HepG2 (cell line): ENCODE measurements around the gene RRP12. TPM values are rescaled to one million over a fixed set of nuclear protein-coding genes. Genes with fewer than 3 reads are reported as not detected.

ENCODE experiments used
- CCDC6 ChIP-seq: sonication (generic); formaldehyde crosslinking; IDR thresholded peaks from 2 replicates; pipeline ENCODE4 v1.8.1; 2022; ENCODE audit warnings: mild to moderate bottlenecking, missing genetic modification reagents, moderate library complexity
- DMAP1 ChIP-seq: IDR thresholded peaks from 2 replicates; pipeline ENCODE4 v1.6.1; 2016
- ERF ChIP-seq: IDR thresholded peaks from 2 replicates; pipeline ENCODE4 v1.6.1; 2018; ENCODE audit warnings: missing biosample characterization, missing genetic modification reagents
- HES4 ChIP-seq: sonication (generic); formaldehyde crosslinking; IDR thresholded peaks from 2 replicates; pipeline ENCODE4 v1.9.0; 2021; ENCODE audit warnings: mild to moderate bottlenecking, missing genetic modification reagents, borderline replicate concordance
- KDM2A ChIP-seq: sonication (generic); formaldehyde crosslinking; IDR thresholded peaks from 2 replicates; pipeline ENCODE4 v1.4.0; 2020; ENCODE audit warnings: low read depth, missing genetic modification reagents, borderline replicate concordance
- MBD4 ChIP-seq: IDR thresholded peaks from 2 replicates; pipeline ENCODE4 v1.6.1; 2012; ENCODE audit warnings: low read length, inconsistent platforms, borderline replicate concordance
- ONECUT2 ChIP-seq: sonication (generic); formaldehyde crosslinking; IDR thresholded peaks from 2 replicates; pipeline ENCODE4 v1.4.0; 2020; ENCODE audit warnings: missing genetic modification reagents
- PITX1 ChIP-seq: sonication (generic); formaldehyde crosslinking; IDR thresholded peaks from 2 replicates; pipeline ENCODE4 v1.5.1; 2020; ENCODE audit warnings: mild to moderate bottlenecking, missing genetic modification reagents
- SALL1 ChIP-seq: sonication (generic); formaldehyde crosslinking; IDR thresholded peaks from 2 replicates; pipeline ENCODE4 v1.8.0; 2022; ENCODE audit warnings: mild to moderate bottlenecking, missing genetic modification reagents
- SIX1 ChIP-seq: sonication (generic); formaldehyde crosslinking; IDR thresholded peaks from 2 replicates; pipeline ENCODE4 v1.4.0; 2020; ENCODE audit warnings: missing genetic modification reagents, borderline replicate concordance
- SOX13 ChIP-seq, 3 experiments: fragments of 450-650 bp in 1 of 3; sonication (generic) in 1 of 3; formaldehyde crosslinking in 1 of 3; IDR thresholded peaks in 2 of 3; conservative IDR thresholded peaks in 1 of 3; 2 replicates each; pipeline versions ENCODE4 v1.5.0 to v1.6.1; 2016 to 2020; ENCODE audit warnings: antibody characterized with exemption in 1 of 3, mild to moderate bottlenecking in 1 of 3, missing compliant biosample characterization in 1 of 3, missing genetic modification reagents in 1 of 3, moderate library complexity in 1 of 3
- SOX6 ChIP-seq, 2 experiments: fragments of 450-650 bp in 1 of 2; sonication (generic) in 1 of 2; formaldehyde crosslinking in 1 of 2; IDR thresholded peaks; 2 replicates each; pipeline versions ENCODE4 v1.4.0 to v1.6.1; 2017 to 2020; ENCODE audit warnings: antibody characterized with exemption in 1 of 2, mild to moderate bottlenecking in 1 of 2, missing genetic modification reagents in 1 of 2
- TAF15 ChIP-seq: fragments of 200-400 bp; formaldehyde crosslinking; IDR thresholded peaks from one replicate; pipeline ENCODE4 v1.6.1; 2018; ENCODE audit warnings: mild to moderate bottlenecking, low read depth, low read length; ENCODE audit not compliant: poor library complexity, severe bottlenecking
- ZBTB21 ChIP-seq: sonication (generic); formaldehyde crosslinking; IDR thresholded peaks from 2 replicates; pipeline ENCODE4 v1.4.0; 2020; ENCODE audit warnings: missing genetic modification reagents
- ZFP36L1 ChIP-seq: sonication (generic); formaldehyde crosslinking; IDR thresholded peaks from 2 replicates; pipeline ENCODE4 v1.8.0; 2022; ENCODE audit warnings: mild to moderate bottlenecking, missing genetic modification reagents, moderate library complexity
- ZFP37 ChIP-seq: sonication (generic); formaldehyde crosslinking; IDR thresholded peaks from 2 replicates; pipeline ENCODE4 v1.4.0; 2020; ENCODE audit warnings: missing genetic modification reagents, borderline replicate concordance
- ZNF263 ChIP-seq: sonication (generic); formaldehyde crosslinking; IDR thresholded peaks from 2 replicates; pipeline ENCODE4 v1.4.0; 2020; ENCODE audit warnings: missing genetic modification reagents
- ZNF292 ChIP-seq: sonication (generic); formaldehyde crosslinking; IDR thresholded peaks from 2 replicates; pipeline ENCODE4 v1.8.1; 2022; ENCODE audit warnings: mild to moderate bottlenecking, low read depth, missing genetic modification reagents, borderline replicate concordance
- ZNF501 ChIP-seq: sonication (generic); formaldehyde crosslinking; IDR thresholded peaks from 2 replicates; pipeline ENCODE4 v1.5.1; 2020; ENCODE audit warnings: mild to moderate bottlenecking, moderate library complexity, missing genetic modification reagents
- ZNF652 ChIP-seq: IDR thresholded peaks from 2 replicates; pipeline ENCODE4 v1.6.1; 2016; ENCODE audit warnings: low read depth, borderline replicate concordance
- ZNF761 ChIP-seq: sonication (generic); formaldehyde crosslinking; conservative IDR thresholded peaks from 2 replicates; pipeline ENCODE4 v1.4.0; 2020; ENCODE audit warnings: mild to moderate bottlenecking, missing genetic modification reagents
- ZNF781 ChIP-seq: sonication (generic); formaldehyde crosslinking; IDR thresholded peaks from 2 replicates; pipeline ENCODE4 v1.5.1; 2020; ENCODE audit warnings: borderline replicate concordance, mild to moderate bottlenecking, missing genetic modification reagents; ENCODE audit errors: not compliant biosample characterization
- polyA plus RNA-seq, 8 experiments: library from polyadenylated mRNA; depleted of rRNA in 3 of 8; stranded (reverse) in 7 of 8; unstranded in 1 of 8; fragments of >200 nt; fragmentation: Illumina TruSeq in 4 of 8; extraction: Trizol in 4 of 8; gene quantifications; 2 replicates each; pipeline versions ENCODE4 v1.2.1 to v1.2.3, GENCODE V29; 2011 to 2016; ENCODE audit warnings: low read depth in 4 of 8, missing spikeins in 1 of 8, mixed read lengths in 1 of 8; ENCODE audit not compliant: insufficient read depth in 1 of 8
- total RNA-seq, 5 experiments: library from RNA; depleted of rRNA; stranded (reverse); fragments of >200 nt; fragmentation: Illumina TruSeq; extraction: Trizol; gene quantifications; 2 replicates each; pipeline ENCODE4 v1.2.3, GENCODE V29; 2016; ENCODE audit warnings: low read depth in 1 of 5
- TF ChIP-seq, protein P1 (sequence below): sonication (generic); formaldehyde crosslinking; IDR thresholded peaks from 2 replicates; pipeline ENCODE4 v1.8.0; 2022; ENCODE audit warnings: missing genetic modification reagents, mild to moderate bottlenecking, inconsistent platforms, borderline replicate concordance
- TF ChIP-seq, protein P2 (sequence below): IDR thresholded peaks from 2 replicates; pipeline ENCODE4 v1.6.1; 2012; ENCODE audit warnings: low read depth, low read length, improper control_type of control experiment
- TF ChIP-seq, protein P3 (sequence below): sonication (generic); formaldehyde crosslinking; IDR thresholded peaks from 2 replicates; pipeline ENCODE4 v1.4.0; 2020; ENCODE audit warnings: missing genetic modification reagents, borderline replicate concordance

Gene RRP12
- total and polyA plus RNA-seq, 2 of the 13 experiments (the other 11 are each of a cell fraction or from before 2014, with no cell fraction given), result 13.2 to 39.4 TPM

DNA sequence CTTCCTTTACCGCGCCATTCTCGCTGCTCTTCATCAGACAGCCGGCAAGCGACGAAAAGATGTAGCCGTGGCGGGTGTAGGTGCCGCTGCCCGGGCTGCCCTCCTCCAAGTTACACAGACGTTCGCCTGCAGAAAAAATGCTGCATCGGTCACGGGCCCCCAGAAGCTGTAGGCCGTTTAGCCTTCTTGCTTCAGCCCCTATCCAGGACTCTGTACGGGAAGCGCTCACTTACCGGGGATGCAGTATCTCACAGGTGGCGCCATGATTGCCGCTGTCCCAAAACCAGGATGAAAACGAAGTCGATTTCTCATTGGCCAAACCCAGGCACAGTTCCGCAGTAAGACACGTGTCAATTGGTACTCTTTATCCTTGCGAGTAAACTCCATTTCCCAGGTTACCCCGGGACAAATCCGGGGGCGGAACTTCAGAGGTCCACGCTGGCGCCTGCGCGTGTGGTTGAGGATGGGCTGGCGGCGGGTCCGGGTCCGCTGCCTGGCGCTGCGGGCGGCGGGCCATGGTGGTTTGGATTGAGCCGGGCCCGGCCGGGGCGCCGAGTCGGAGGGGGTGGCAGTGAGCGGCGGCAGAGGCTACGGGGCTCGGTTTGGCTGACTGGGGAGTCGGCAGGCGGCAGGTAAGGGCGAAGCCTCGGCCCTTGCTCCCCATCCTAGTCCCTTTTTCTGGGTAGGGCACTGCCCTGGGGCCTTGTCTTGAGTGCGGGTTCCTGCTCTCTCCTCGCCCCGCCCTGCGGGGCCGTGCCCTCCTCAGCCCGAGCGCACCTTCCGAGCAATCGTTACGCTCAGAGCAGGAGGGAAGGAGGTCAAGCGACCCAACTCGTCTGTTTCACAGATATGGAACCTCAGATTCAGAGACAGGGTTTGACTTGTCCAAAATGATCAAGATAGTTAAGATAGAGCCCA is 44.8 kb upstream of the RRP12 start, which contains the start of the genes EXOSC1 and ZDHHC16 (continued):
- TF ChIP-seq HES4 (CRISPR knock-in tag) (no peak; the same call in 1 of the 2 replicates), TAF15 (no peak), ZBTB21 (CRISPR knock-in tag) (no peak), ZNF292 (no peak), ZNF761 (CRISPR knock-in tag) (no peak), PITX1 (peak; percentile 85; the same call in 1 of the 2 replicates), SIX1 (CRISPR knock-in tag) (no peak), SALL1 (CRISPR knock-in tag) (no peak; the same call in none of the 2 replicates), MBD4 (no peak), SOX6 (IDR thresholded peaks at IDR 0.05) (no peak), SOX6 (CRISPR knock-in tag; IDR thresholded peaks at IDR 0.05) (peak; percentile 33; the same call in 1 of the 2 replicates), ONECUT2 (CRISPR knock-in tag) (no peak), ZNF263 (CRISPR knock-in tag) (peak; percentile 46; the same call in 1 of the 2 replicates), ERF (CRISPR knock-in tag) (no peak), CCDC6 (CRISPR knock-in tag) (no peak), ZFP36L1 (CRISPR knock-in tag) (no peak), KDM2A (peak; percentile 83), ZNF781 (CRISPR knock-in tag) (peak; percentile 44), DMAP1 (peak; percentile 65; the same call in 1 of the 2 replicates), SOX13 (IDR thresholded peaks at IDR 0.05) (no peak), SOX13 (CRISPR knock-in tag; conservative IDR thresholded peaks at IDR 0.05 in 1 of 2, IDR thresholded peaks at IDR 0.05 in 1 of 2) (no peak), ZNF501 (CRISPR knock-in tag) (peak; percentile 81; the same call in 1 of the 2 replicates), ZFP37 (CRISPR knock-in tag) (0 out of 2 replicates have a peak, but pooled peaks have one; percentile 80), ZNF652 (CRISPR knock-in tag) (no peak)
- TF ChIP-seq, protein P1, sequence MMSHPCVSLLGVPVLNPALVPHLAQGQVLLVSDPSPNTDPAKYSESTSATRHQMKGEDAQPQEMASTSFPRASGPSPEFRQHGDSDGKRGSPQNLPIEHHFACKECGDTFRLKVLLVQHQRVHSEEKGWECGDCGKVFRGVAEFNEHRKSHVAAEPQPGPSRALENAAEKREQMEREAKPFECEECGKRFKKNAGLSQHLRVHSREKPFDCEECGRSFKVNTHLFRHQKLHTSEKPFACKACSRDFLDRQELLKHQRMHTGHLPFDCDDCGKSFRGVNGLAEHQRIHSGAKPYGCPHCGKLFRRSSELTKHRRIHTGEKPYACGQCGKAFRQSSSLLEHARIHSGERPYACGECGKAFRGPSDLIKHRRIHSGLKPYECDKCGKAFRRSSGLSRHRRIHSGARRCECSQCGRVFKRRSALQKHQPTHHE (CRISPR knock-in tag), result 0 out of 2 replicates have a peak, but pooled peaks have one; percentile 47
- TF ChIP-seq, protein P2, sequence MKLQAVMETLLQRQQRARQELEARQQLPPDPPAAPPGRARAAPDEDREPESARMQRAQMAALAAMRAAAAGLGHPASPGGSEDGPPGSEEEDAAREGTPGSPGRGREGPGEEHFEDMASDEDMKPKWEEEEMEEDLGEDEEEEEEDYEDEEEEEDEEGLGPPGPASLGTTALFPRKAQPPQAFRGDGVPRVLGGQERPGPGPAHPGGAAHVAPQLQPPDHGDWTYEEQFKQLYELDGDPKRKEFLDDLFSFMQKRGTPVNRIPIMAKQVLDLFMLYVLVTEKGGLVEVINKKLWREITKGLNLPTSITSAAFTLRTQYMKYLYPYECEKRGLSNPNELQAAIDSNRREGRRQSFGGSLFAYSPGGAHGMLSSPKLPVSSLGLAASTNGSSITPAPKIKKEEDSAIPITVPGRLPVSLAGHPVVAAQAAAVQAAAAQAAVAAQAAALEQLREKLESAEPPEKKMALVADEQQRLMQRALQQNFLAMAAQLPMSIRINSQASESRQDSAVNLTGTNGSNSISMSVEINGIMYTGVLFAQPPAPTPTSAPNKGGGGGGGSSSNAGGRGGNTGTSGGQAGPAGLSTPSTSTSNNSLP, result peak; percentile 46; the same call in 1 of the 2 replicates
- TF ChIP-seq, protein P3, sequence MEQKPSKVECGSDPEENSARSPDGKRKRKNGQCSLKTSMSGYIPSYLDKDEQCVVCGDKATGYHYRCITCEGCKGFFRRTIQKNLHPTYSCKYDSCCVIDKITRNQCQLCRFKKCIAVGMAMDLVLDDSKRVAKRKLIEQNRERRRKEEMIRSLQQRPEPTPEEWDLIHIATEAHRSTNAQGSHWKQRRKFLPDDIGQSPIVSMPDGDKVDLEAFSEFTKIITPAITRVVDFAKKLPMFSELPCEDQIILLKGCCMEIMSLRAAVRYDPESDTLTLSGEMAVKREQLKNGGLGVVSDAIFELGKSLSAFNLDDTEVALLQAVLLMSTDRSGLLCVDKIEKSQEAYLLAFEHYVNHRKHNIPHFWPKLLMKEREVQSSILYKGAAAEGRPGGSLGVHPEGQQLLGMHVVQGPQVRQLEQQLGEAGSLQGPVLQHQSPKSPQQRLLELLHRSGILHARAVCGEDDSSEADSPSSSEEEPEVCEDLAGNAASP (CRISPR knock-in tag), result peak; percentile 64; the same call in 1 of the 2 replicates
